Measurements from ENCODE around the gene NEK8. TPM values are rescaled to one million over a fixed set of nuclear protein-coding genes. Genes with fewer than 3 reads are reported as not detected.
"Not testable (repeated sequence)": the region's sequence is repeated elsewhere in the genome, so short reads cannot be mapped to it uniquely, and the experiment has no call there.

The NEK8 gene
- polyA plus RNA-seq, 2 donors: 2.6 to 5.3 TPM

- WGBS, 2 donors: 11 to 16% methylated on average over 55 to 63 of the region's 63 CpGs
- H3K27me3 ChIP-seq (ENCODE audit: control insufficient read depth in 1 of 2, insufficient read depth in 2 of 2, low read length in 2 of 2): no peaks in the 10 kb centered on the region
- no peaks in the 10 kb centered on the region for H3K9me3 ChIP-seq (ENCODE audit: control insufficient read depth in 2 of 2, insufficient read depth in 1 of 2, low read depth in 1 of 2, low read length in 1 of 2)
- H3K4me3 ChIP-seq (ENCODE audit: low read depth in 1 of 2, low read length in 2 of 2): peak overlapping the region; percentile 50 to 51
- peaks cover 0 to 2% of the 10 kb centered on the region in 2 donors for H3K4me1 ChIP-seq (ENCODE audit: control insufficient read depth in 2 of 2, insufficient read depth in 2 of 2, low read length in 1 of 2)
- H3K36me3 ChIP-seq (ENCODE audit: control insufficient read depth in 2 of 2, insufficient read depth in 2 of 2, low read length in 1 of 2): peaks cover 0 to 18% of the 10 kb centered on the region in 2 donors
- peak overlapping the region; percentile 84 to 86 for H3K27ac ChIP-seq (ENCODE audit: low read depth in 2 of 2, low read length in 1 of 2)
Measured at GRCh38 chr17:28716740-28717577, 11.6 kb upstream of the NEK8 start.

GRCh38 chr17:28717578-28718332 is 10.8 kb upstream of the NEK8 start, which contains the start of gene RAB34:
Gene RAB34, minus strand, starts transcription at chr17:28717868. Its CDS starts 602 bp downstream, at chr17:28717266.
- peak within 1 kb of the TSS; percentile 50 to 51 for H3K4me3 ChIP-seq (ENCODE audit: low read depth in 1 of 2, low read length in 2 of 2)
- H3K9me3 ChIP-seq (ENCODE audit: control insufficient read depth in 2 of 2, insufficient read depth in 1 of 2, low read depth in 1 of 2, low read length in 1 of 2): no peaks in the 10 kb centered on the region
- H3K27ac ChIP-seq (ENCODE audit: low read depth in 2 of 2, low read length in 1 of 2): peak within 1 kb of the TSS; percentile 84 to 86
- peaks cover 0 to 2% of the 10 kb centered on the region in 2 donors for H3K4me1 ChIP-seq (ENCODE audit: control insufficient read depth in 2 of 2, insufficient read depth in 2 of 2, low read length in 1 of 2)
- H3K27me3 ChIP-seq (ENCODE audit: control insufficient read depth in 1 of 2, insufficient read depth in 2 of 2, low read length in 2 of 2): no peaks in the 10 kb centered on the region
- WGBS, 2 donors: 5 to 10% methylated on average over 44 to 60 of the region's 60 CpGs
- H3K36me3 ChIP-seq (ENCODE audit: control insufficient read depth in 2 of 2, insufficient read depth in 2 of 2, low read length in 1 of 2): peaks cover 0 to 24% of the 10 kb centered on the region in 2 donors

GRCh38 chr17:28718333-28719020 is 10.1 kb upstream of the NEK8 start:
- Histone ChIP-seq H3K27ac (ENCODE audit: low read depth in 2 of 2, low read length in 1 of 2) (peak overlapping the region; percentile 84 to 86), H3K9me3 (ENCODE audit: control insufficient read depth in 2 of 2, insufficient read depth in 1 of 2, low read depth in 1 of 2, low read length in 1 of 2) (no peaks in the 10 kb centered on the region), H3K36me3 (ENCODE audit: control insufficient read depth in 2 of 2, insufficient read depth in 2 of 2, low read length in 1 of 2) (peaks cover 0 to 27% of the 10 kb centered on the region in 2 donors), H3K27me3 (ENCODE audit: control insufficient read depth in 1 of 2, insufficient read depth in 2 of 2, low read length in 2 of 2) (no peaks in the 10 kb centered on the region), H3K4me3 (ENCODE audit: low read depth in 1 of 2, low read length in 2 of 2) (peak overlapping the region; percentile 45 to 74), H3K4me1 (ENCODE audit: control insufficient read depth in 2 of 2, insufficient read depth in 2 of 2, low read length in 1 of 2) (peaks cover 0 to 7% of the 10 kb centered on the region in 2 donors)
- 35 to 44% methylated on average over 18 of the region's 18 CpGs for WGBS, 2 donors

GRCh38 chr17:28719021-28719433 is 9.6 kb upstream of the NEK8 start:
- H3K4me1 ChIP-seq (ENCODE audit: control insufficient read depth in 2 of 2, insufficient read depth in 2 of 2, low read length in 1 of 2): peaks cover 0 to 7% of the 10 kb centered on the region in 2 donors

GRCh38 chr17:28720247-28720996 is 8.2 kb upstream of the NEK8 start:
- Histone ChIP-seq H3K36me3 (ENCODE audit: control insufficient read depth in 2 of 2, insufficient read depth in 2 of 2, low read length in 1 of 2) (peaks cover 0 to 19% of the 10 kb centered on the region in 2 donors), H3K4me3 (ENCODE audit: low read depth in 1 of 2, low read length in 2 of 2) (peak overlapping the region; percentile 73 to 74), H3K4me1 (ENCODE audit: control insufficient read depth in 2 of 2, insufficient read depth in 2 of 2, low read length in 1 of 2) (peaks cover 0 to 15% of the 10 kb centered on the region in 2 donors), H3K27me3 (ENCODE audit: control insufficient read depth in 1 of 2, insufficient read depth in 2 of 2, low read length in 2 of 2) (no peaks in the 10 kb centered on the region), H3K27ac (ENCODE audit: low read depth in 2 of 2, low read length in 1 of 2) (peak overlapping the region; percentile 77 to 84), H3K9me3 (ENCODE audit: control insufficient read depth in 2 of 2, insufficient read depth in 1 of 2, low read depth in 1 of 2, low read length in 1 of 2) (no peaks in the 10 kb centered on the region)
- WGBS, 2 donors: 1 to 2% methylated on average over 25 to 29 of the region's 30 CpGs

More at GRCh38 chr17:28719021-28719433, 9.6 kb upstream of the NEK8 start:
- 24 to 30% methylated on average over 18 of the region's 18 CpGs for WGBS, 2 donors
- H3K4me3 ChIP-seq (ENCODE audit: low read depth in 1 of 2, low read length in 2 of 2): peak overlapping the region; percentile 15 to 74
- H3K9me3 ChIP-seq (ENCODE audit: control insufficient read depth in 2 of 2, insufficient read depth in 1 of 2, low read depth in 1 of 2, low read length in 1 of 2): no peaks in the 10 kb centered on the region
- H3K27ac ChIP-seq (ENCODE audit: low read depth in 2 of 2, low read length in 1 of 2): peak overlapping the region; percentile 84
- H3K36me3 ChIP-seq (ENCODE audit: control insufficient read depth in 2 of 2, insufficient read depth in 2 of 2, low read length in 1 of 2): peaks cover 0 to 25% of the 10 kb centered on the region in 2 donors
- no peaks in the 10 kb centered on the region for H3K27me3 ChIP-seq (ENCODE audit: control insufficient read depth in 1 of 2, insufficient read depth in 2 of 2, low read length in 2 of 2)

- Histone ChIP-seq H3K27ac (ENCODE audit: low read depth in 2 of 2, low read length in 1 of 2) (peak overlapping the region; percentile 3 to 73), H3K4me3 (ENCODE audit: low read depth in 1 of 2, low read length in 2 of 2) (peak overlapping the region; percentile 73 to 74), H3K4me1 (ENCODE audit: control insufficient read depth in 2 of 2, insufficient read depth in 2 of 2, low read length in 1 of 2) (peaks cover 0 to 15% of the 10 kb centered on the region in 2 donors), H3K36me3 (ENCODE audit: control insufficient read depth in 2 of 2, insufficient read depth in 2 of 2, low read length in 1 of 2) (peaks cover 0 to 17% of the 10 kb centered on the region in 2 donors)
- not testable (repeated sequence) for H3K27me3 ChIP-seq (ENCODE audit: control insufficient read depth in 1 of 2, insufficient read depth in 2 of 2, low read length in 2 of 2); H3K9me3 ChIP-seq (ENCODE audit: control insufficient read depth in 2 of 2, insufficient read depth in 1 of 2, low read depth in 1 of 2, low read length in 1 of 2)
- WGBS, 2 donors: 20 to 23% methylated on average over 19 of the region's 19 CpGs
Measured at GRCh38 chr17:28720997-28721329, 7.6 kb upstream of the NEK8 start.

- peaks cover 0 to 17% of the 10 kb centered on the region in 2 donors for H3K36me3 ChIP-seq (ENCODE audit: control insufficient read depth in 2 of 2, insufficient read depth in 2 of 2, low read length in 1 of 2)
- WGBS, 2 donors: 57 to 66% methylated on average over 7 of the region's 7 CpGs
- peak overlapping the region; percentile 43 to 73 for H3K27ac ChIP-seq (ENCODE audit: low read depth in 2 of 2, low read length in 1 of 2)
- peaks cover 0 to 19% of the 10 kb centered on the region in 2 donors for H3K4me1 ChIP-seq (ENCODE audit: control insufficient read depth in 2 of 2, insufficient read depth in 2 of 2, low read length in 1 of 2)
- no peak overlapping the region for H3K4me3 ChIP-seq (ENCODE audit: low read depth in 1 of 2, low read length in 2 of 2)
- no peaks in the 10 kb centered on the region for H3K9me3 ChIP-seq (ENCODE audit: control insufficient read depth in 2 of 2, insufficient read depth in 1 of 2, low read depth in 1 of 2, low read length in 1 of 2)
- H3K27me3 ChIP-seq (ENCODE audit: control insufficient read depth in 1 of 2, insufficient read depth in 2 of 2, low read length in 2 of 2): no peaks in the 10 kb centered on the region
Measured at GRCh38 chr17:28722417-28723158, 6.0 kb upstream of the NEK8 start.

GRCh38 chr17:28723159-28723835 is 5.3 kb upstream of the NEK8 start:
- H3K27ac ChIP-seq (ENCODE audit: low read depth in 2 of 2, low read length in 1 of 2): peak overlapping the region; percentile 43 to 73
- peaks cover 0 to 19% of the 10 kb centered on the region in 2 donors for H3K4me1 ChIP-seq (ENCODE audit: control insufficient read depth in 2 of 2, insufficient read depth in 2 of 2, low read length in 1 of 2)
- WGBS, 2 donors: 65 to 70% methylated on average over 6 of the region's 6 CpGs

More at GRCh38 chr17:28723159-28723835, 5.3 kb upstream of the NEK8 start:
- no peak overlapping the region for H3K4me3 ChIP-seq (ENCODE audit: low read depth in 1 of 2, low read length in 2 of 2)
- no peaks in the 10 kb centered on the region for H3K9me3 ChIP-seq (ENCODE audit: control insufficient read depth in 2 of 2, insufficient read depth in 1 of 2, low read depth in 1 of 2, low read length in 1 of 2)
- H3K36me3 ChIP-seq (ENCODE audit: control insufficient read depth in 2 of 2, insufficient read depth in 2 of 2, low read length in 1 of 2): peaks cover 0 to 17% of the 10 kb centered on the region in 2 donors
- no peaks in the 10 kb centered on the region for H3K27me3 ChIP-seq (ENCODE audit: control insufficient read depth in 1 of 2, insufficient read depth in 2 of 2, low read length in 2 of 2)

All from esophagus (tissue), 2 donors.